HCEC 1CT (cell line): Measurements from ENCODE around the gene KRT39.
"Not testable (repeated sequence)": the region's sequence is repeated elsewhere in the genome, so short reads cannot be mapped to it uniquely, and the experiment has no call there.

Experiments used
- DNase-seq: peaks from one replicate; pipeline ENCODE4 v3.0.0-alpha.2; 2017

The KRT39 gene

GRCh38 chr17:40937384-40937819 is 29.3 kb downstream of the KRT39 start, which contains the start of gene KRT23:
KRT23 (minus strand) TSS chr17:40937646; CDS start chr17:40936603, 1,043 bp downstream.
- DNase-seq: no peak

DNA sequence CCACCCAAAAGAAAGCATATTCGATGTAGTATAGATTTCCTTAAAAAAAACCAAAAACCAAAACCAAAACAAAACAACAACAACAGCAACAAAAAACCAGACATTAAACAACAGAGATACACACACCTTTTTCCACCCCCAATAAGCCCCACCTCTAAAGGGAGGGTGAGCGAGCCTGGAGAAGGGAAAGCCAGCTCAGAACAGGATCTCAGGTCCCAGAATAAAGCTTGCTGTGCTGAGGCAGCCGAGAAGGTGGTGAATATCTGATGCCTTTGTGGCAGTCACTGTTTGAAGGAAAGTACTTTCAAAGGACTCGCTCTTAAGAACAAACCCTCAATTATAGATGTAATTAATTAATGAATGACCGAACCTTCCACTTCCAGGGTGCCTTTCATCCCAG is 29.8 kb downstream of the KRT39 start:
- DNase-seq: no peak

DNA sequence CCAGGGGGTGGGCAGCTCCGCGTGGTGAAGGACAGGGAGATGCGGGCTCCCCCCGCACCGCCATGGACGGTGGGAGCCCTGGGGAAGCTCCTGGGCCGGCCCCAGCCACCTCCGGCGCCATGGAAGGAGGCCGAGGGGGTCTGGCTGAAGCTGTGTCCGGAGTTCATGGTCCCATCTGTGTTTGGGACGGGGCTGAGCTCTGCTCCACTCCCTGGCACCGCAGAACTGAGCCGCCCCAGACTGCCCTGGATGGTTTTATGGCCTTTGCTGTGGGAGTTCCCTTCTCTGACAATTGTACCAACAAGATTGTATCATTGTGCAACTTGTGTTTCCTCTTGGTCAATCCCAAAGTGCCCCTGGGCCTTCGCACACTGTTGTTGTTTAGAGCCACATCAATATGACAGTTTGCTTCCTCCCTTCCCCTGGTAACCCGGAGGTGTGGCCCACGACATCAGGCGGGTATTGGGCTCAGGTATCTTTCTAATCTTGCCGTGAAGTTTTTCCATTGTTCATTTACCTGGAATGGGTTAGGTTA is 30.2 kb downstream of the KRT39 start:
- DNase-seq: no peak

DNA sequence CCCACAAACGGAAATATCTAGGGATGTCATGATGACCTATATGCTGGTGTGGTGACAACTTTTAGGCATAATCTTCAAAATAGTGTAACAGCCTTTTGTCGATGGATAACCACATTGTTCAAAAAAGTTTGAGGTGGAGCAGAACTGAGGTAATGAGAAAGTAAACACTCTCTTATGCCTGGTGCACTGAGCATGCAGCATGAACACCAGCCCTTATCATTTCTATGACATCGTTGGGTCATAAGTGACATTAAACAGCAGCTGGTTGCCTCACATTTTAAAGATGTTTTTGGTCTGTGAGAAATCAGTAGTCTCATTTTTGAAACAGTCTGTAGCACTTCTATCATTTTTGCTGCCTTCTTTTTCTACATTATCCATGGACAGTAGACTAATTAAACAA is 31.1 kb downstream of the KRT39 start:
- DNase-seq: no peak

GRCh38 chr17:40932608-40933007 is 34.1 kb downstream of the KRT39 start:
- no peak for DNase-seq

DNA sequence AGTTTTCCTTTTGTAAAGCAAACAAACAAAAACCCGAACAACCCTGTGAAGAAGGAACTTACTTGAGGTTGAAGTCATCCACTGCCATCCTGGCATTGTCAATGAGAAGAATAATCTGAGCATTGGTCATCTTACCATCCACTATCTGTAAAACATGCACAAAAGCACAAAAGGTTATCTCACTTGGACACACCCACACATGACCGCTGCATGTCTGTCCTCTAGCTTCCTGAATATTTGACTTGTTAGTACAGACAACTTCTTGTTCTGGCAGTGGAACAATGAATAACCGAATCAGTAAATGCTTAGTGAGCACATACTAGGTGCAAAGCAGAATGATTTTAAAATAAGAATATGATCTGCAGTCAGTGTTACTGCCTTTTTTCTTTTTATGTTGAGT is 35.4 kb downstream of the KRT39 start:
- DNase-seq: no peak

DNA sequence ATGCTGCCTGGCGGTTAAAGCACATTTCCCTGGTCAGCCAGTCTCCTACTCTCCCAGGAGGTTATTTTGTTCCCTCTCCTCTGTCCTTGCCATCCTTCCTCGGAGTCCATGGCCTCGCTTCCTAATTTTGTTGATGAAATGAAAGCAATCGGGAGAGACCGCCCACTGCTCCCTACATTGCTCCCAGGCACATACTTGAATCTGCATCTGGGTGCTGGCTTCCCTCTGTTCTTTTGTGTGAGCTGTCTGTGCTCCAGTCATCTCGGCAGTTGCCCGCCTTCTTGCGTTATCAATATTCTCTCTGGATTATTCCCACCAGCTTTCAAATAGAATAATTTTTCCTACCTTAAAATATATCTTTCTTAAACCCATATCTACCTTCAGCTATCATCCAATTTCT is 40.4 kb downstream of the KRT39 start:
- no peak for DNase-seq

GRCh38 chr17:40922239-40922638 is 44.5 kb downstream of the KRT39 start:
- peak; percentile 90 for DNase-seq

DNA sequence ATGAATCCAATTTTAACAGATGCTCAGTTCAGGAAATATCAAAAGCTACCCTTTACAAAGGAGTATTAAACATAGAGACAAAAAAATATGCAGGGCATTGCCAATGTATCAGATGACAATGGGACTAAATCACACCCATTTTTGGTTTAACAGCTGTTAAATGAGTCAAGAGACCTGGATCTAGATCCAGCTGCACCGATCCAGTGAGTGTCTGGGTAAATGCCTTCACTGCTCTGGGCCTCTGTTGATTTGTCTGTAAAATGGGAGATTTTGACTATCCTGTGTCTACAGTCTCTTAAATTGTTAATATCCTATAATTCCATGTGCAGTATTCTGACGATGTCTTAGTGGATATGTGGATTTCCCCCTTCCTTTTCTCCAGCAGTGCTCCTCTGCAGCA is 45.7 kb downstream of the KRT39 start:
- peak; percentile 24 for DNase-seq

GRCh38 chr17:40917116-40917515 is 49.6 kb downstream of the KRT39 start:
- not testable (repeated sequence) for DNase-seq

- no peak for DNase-seq
These were observed 50.4 kb downstream of the KRT39 start for GRCh38 chr17:40916366-40916765.

- DNase-seq: peak; percentile 69
These were observed 51.0 kb downstream of the KRT39 start for GRCh38 chr17:40915721-40916256.

- peak; percentile 98 for DNase-seq
These were observed 51.5 kb downstream of the KRT39 start for GRCh38 chr17:40915199-40915661.

DNA sequence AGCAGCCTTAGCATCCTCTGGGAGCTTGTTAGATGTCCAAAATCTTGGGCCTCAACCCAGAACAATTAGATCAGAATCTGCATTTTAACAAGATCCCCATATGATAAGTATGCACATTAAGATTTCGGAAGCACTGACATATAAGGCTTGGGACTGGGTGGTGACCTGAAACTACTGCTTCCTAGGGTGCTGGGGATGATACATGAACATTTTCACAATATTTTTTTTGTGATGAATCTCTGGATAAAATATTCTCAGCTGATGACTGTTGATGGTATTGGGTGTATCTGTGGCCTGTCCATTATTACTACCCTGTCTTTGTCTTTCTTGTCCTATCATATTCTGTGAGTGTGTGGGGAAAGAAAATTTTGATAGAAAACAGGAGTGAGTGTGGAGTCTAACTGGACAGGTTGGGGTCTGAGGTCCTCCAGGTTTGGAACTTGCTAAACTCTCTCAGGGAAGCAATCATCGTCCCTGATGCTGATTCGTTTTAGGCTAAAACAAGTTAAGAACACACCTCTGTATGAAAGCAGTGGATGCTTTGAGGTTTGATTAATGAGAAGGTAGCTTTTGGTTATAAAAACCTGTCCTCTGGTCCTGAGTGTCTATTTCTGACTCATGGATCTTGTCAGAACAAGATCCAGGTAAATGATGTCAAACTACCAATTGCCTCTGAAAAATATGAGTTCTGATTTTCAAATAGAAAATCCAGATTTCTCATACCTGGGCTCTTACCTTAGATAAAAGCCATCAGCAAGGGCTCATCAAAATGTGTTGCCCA is 52.5 kb downstream of the KRT39 start:
- no peak for DNase-seq

DNA sequence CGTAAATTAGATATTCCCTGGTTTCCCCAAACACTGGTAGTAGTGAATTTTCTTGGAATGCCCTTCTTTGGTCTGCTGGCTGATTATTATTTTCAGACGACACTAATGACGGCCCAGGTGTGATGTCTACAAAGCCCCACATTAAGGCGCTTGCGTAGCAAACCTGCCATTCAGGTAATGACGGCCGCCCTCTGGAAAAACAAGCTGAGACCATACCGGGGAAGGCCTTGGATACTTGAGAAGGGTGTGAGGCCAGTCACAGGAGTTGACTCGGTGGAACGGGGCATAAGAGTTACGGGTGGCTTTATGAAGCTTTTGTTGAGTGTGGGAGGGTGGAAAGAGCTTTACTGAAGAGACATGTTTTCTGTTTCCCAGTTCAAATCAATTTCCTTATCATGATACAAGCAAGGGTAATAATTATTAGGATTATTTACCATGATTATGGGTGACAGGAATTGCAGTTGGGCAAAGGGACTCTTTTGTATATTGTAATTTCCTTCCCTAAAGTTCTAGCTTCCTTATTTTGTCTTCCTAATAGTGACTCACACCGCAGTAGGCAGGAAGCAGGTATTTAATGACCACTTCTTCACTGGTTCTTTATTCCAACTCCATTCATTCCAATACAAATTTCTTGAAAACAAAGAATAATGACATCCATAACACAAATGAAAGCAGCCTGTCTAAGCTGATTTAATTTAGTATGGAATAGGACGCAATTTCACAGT is 54.1 kb downstream of the KRT39 start:
- peak; percentile 3 for DNase-seq

GRCh38 chr17:40910441-40910841 is 56.3 kb downstream of the KRT39 start:
- peak; percentile 20 for DNase-seq

DNA sequence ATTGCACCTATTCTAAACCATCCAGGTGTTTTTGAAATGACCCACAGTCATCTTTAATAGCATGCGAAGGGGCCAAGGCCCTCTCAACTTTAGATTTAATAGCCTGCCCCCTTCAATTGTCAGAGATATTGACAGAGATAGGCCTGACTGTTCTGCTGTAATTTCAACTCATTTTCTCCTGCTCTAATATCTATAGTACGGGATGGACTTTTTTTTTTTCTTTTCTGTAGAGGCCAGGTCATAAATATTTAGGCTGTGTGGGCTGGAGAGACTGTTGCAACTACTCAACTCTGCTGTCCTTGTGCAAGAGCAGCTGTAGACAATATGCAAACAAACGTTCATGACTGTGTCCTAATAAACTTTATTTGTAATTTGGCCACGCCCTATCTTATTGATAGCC is 57.0 kb downstream of the KRT39 start:
- DNase-seq: peak; percentile 86

- peak; percentile 98 for DNase-seq
These were observed 57.4 kb downstream of the KRT39 start for GRCh38 chr17:40909351-40909750.
